HG03045 (cell line): Measurements from ENCODE around the gene KIF9.
"Not testable (repeated sequence)": the region's sequence is repeated elsewhere in the genome, so short reads cannot be mapped to it uniquely, and the experiment has no call there.

Source experiments
- ATAC-seq: cut with Tn5 transposase; IDR thresholded peaks from one replicate; pipeline ENCODE4 v1.9.1; 2021; ENCODE audit warnings: mild to moderate bottlenecking, moderate library complexity; ENCODE audit not compliant: unreplicated experiment

The KIF9 gene

GRCh38 chr3:47295322-47295721 is 12.7 kb upstream of the KIF9 start:
- no peak for ATAC-seq

DNA sequence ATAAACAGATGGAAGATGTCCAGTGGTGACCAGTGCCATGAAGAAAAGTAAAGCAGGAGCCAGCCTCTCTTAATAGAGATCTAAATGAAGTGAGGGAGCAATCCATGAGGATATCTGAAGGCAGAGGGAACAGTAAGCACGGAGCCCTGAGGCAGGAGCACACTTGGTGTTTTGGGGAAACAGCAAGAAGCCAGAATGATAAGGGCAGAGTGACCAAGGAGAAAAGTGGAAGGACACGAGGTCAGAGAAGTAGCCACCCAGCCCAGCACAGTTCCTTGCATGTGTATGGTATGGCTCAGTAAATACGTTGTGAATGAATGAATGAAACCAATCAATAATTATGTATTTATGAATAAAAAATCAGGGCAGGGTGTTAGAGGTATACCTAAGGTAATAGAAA is 11.8 kb upstream of the KIF9 start:
- no peak for ATAC-seq

- ATAC-seq, result no peak
These were observed 11.2 kb upstream of the KIF9 start for GRCh38 chr3:47293822-47294221.

DNA sequence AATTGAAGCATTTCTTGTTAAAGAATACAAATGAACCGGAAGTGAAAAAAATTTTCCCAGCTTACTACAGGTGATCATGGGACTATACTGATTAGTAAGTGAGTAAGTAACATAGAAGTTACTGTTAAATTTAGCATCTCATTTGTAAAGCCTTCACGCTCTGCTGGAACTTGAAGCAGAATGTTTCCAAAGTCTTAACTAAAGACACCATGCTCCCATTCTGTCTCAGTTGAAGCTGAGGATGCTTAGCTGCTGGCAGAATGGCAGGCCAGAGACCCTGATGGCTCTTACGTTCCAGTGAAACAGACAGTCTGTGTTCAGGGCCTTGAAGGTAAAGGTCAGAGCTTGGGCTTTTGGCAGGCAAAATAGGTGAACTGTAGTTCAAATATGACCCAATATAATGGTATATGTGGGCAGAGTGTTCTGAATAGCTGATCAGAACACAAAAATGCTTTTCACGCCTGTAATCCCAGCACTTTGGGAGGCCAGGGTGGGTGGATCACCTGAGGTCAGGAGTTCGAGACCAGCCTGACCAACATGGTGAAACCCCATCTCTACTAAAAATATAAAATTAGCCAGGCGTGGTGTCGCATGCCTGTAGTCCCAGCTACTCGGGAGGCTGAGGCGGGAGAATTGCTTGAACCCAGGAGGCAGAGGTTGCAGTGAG is 9.3 kb upstream of the KIF9 start:
- not testable (repeated sequence) for ATAC-seq

GRCh38 chr3:47291158-47291753 is 8.7 kb upstream of the KIF9 start:
- no peak for ATAC-seq

DNA sequence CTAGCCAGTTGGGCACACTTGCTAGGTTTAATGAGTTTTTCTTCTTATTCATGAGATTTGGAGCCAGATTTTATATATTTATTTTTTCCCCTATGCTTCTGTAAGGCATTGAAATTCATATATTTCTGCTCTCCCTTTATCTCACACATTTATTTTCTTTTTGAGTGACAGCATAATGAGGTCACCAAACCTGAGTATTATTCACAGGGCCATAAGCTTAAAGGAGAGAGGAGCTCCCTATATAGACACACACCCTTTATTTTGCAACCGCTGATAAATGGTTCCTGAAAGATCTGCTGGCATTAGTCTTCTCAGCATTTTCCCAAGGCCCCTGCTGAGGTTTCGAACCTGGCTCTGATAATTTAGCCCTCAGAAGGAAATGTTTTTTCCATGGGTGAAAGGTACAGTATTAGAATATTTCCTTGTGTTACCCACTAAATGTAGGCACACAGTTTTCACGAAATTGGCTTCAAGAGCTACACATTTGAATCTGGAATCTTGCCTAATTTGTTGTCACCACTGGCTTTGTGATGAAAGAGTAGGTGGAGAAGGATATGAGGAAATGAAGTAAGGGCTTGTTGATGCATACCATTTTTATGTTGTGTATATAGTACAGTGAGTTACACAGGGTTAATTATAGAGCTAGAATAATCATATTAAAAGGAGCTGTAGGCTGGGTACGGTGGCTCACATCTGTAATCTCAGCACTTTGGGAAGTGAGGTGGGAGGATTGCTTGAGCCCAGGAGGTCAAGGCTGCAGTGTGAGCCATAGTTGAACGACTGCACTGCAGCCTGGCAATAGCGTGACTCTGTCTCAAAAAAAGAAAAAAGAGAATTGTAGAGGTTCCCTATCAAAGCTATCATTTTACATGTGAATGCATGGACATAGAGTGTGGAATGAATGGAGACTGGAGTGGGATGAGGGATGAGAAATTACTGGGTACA is 6.6 kb upstream of the KIF9 start:
- ATAC-seq, result no peak

GRCh38 chr3:47283591-47284364 is 1.2 kb upstream of the KIF9 start:
- ATAC-seq, result no peak

DNA sequence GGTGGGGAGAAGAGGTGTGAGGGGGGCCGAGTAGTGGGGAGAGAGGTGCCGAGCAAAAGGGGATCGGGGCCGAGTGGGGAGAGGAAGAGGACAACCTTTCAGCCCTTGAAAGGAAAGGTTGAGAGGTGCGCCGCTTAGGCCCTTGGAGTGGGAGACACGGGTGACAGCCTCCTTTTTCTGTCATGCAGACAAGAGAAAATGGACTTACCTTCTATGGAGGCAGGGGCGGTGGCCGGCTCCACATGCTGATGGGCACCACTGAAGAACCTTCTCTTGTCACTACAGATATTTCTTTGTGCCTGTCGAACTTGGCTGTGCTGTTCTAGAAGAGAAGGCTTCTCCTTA is 566 bp upstream of the KIF9 start:
- ATAC-seq, result no peak

DNA sequence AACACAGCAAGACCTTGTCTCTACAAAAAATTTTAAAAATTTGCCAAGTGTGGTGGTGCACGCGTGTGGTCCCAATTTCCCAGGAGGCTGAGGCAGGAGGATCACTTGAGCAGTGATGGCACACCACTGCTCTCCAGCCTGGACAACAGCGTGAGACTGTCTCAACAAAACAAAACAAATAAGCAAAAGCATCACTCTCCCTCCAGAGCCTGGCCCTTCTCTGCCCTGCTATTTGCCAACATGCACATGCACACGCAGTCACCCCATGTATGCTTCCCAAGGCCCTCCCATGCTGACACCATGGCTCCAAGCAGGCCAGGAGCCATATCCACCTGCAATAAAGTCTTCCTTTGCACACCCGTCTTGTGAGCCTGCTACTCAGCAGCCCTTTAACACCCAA is 2.1 kb downstream of the KIF9 start:
- no peak for ATAC-seq

DNA sequence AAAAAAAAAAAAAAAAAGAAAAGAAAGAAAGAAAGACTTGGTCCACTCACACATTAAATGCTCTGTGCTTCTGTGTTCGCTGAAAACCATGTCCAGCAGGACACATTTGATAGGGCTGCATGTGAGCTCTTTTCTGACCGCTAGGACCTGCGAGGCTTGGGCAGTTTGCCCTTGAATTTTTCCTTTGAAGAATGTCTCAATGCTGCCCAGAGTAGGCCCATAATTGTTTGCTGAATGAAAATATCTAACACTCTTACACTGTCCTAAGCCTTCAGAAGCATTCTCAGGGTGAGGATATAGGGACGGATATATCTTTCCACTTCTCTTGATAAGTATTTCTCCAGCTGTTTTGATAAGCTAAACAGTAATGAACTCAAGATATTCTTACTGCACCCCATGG is 6.0 kb downstream of the KIF9 start:
- no peak for ATAC-seq

DNA sequence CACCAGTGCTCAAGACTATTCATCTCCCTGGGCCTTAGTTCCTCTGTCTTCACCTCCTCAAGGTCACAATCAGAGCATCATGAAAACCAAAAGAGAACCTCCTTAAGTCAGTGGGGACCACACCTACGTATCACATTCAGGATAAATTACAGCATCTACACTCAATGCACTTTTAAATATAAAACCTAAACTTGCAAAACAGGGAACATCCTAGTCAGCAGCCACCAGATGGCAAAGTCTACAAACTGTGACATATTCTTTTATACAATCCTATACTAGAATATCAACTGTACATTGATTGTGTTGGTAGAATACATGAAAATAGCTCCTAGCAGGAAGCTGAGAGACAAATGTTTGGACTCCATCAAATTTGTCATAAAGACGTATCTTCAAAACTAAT is 7.9 kb downstream of the KIF9 start:
- ATAC-seq, result no peak

- ATAC-seq, result no peak
These were observed 9.0 kb downstream of the KIF9 start for GRCh38 chr3:47273564-47273963.

DNA sequence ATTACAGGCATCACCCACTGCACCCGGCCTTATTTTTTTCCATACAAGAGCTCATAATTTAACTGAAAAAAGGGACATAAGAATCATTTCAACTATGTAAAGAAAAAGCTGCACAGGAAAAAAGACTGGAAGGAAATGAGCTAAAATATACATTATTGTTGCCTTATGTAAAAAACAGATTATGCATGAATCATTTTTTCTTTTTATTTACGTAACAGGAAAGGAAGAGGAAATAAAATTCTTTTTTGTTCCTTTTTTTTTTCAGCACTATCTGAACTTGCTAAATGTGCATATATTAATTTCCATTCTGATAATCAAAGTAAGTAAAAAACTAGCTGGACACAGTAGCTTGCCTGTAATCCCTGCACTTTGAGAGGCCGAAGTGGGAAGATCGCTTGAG is 12.1 kb downstream of the KIF9 start:
- ATAC-seq, result no peak

- ATAC-seq, result no peak
These were observed 15.1 kb downstream of the KIF9 start for GRCh38 chr3:47267490-47267824.

DNA sequence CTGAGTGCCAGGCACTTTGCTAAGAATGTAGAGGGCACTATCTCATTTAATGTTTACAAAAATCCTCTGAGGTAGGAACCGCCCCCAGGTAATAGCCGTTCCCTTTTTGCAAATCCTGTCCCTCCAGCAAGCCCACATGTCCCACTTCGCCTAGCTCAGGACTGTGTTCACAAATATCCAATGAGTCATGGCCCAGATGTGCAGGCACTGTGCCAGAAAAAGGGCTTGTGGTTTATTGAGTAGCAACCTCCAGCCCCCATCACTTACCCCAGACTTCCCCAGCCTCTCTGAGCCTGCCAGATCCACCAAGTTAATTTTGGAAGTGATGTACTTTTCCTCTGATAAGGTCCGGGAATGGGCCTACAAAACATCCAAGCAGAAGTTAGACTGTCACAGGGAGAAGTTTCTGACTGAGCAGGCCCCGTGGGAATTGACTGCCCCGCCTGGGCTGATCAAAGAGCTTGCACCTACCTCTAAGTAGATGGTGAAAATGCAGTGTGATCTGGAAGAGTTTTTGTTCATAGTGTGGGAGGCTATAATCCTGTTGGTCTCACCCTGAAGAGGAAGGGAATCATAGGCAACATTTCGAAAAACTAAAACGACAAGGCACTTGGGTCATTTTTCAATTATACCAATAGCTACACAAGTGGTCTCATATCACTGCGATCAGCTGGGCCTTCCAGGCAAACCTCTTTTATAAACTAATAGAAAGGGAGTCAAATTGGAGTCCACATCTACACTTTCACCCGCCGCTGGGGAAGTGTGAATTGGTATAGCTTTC is 15.7 kb downstream of the KIF9 start:
- ATAC-seq, result no peak

- ATAC-seq, result no peak
These were observed 16.7 kb downstream of the KIF9 start for GRCh38 chr3:47265725-47266428.

DNA sequence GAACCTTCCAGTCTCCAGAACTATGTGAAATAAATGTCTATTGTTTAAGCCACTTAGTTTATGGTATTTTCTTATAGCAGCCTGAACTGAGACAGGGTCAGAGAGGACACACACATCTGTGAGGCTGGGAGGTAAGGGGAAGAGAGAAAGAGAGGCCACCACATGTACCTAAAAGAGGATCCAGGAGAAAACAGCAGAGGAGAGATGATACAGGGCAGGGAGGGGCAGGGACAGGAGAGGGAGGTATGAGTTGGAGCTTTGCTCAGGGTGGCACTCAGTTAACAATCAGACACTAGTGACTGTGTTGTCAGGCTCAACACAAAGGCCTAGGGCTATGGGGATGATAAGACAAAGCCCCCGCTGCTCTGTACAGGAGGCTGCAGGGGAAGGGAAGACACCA is 17.6 kb downstream of the KIF9 start:
- ATAC-seq, result no peak

- ATAC-seq, result no peak
These were observed 21.3 kb downstream of the KIF9 start for GRCh38 chr3:47261301-47261700.

GRCh38 chr3:47260605-47261004 is 22.0 kb downstream of the KIF9 start:
- ATAC-seq, result no peak

- ATAC-seq, result no peak
These were observed 23.5 kb downstream of the KIF9 start for GRCh38 chr3:47259114-47259513.
